Measurements from ENCODE around the gene ITPR3. TPM values are rescaled to one million over a fixed set of nuclear protein-coding genes. Genes with fewer than 3 reads are reported as not detected.
"Not testable (repeated sequence)": the region's sequence is repeated elsewhere in the genome, so short reads cannot be mapped to it uniquely, and the experiment has no call there.

Gene ITPR3
- total RNA-seq, 1 experiment from 2014 or later, result 103 TPM

DNA sequence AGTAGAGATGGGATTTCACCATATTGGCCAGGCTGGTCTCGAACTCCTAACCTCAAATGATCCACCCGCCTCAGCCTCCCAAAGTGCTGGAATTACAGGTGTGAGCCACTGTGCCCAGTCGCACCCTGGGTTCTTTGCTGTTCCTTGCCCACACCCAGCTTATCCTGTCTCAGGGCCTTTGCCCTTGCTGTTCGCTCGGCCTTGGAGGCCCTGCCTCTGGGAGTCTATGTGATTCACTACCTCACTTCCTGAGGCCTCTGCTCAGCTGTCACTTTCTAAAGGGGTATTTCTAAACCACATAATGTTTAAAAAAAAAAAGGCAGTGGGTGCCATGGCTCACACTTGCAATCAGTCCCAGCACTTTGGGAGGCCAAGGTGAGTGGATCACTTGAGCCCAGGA is 24.2 kb upstream of the ITPR3 start:
- POLR2A ChIA-PET; H3K9ac ChIP-seq (ENCODE audit: low read length); H3K9me3 ChIP-seq (ENCODE audit: control insufficient read depth in 1 of 2, insufficient read depth in 1 of 2, low read depth in 1 of 2, low read length in 2 of 2); H3K27me3 ChIP-seq (ENCODE audit: insufficient read depth, low read length); H2AFZ ChIP-seq (ENCODE audit: low read depth, low read length, poor library complexity, severe bottlenecking); BruUV-seq (replicated peaks); intact Hi-C loops (cut with micrococcal nuclease); H3K27ac ChIP-seq (ENCODE audit: low read depth, low read length); H3K4me2 ChIP-seq (ENCODE audit: low read length); RAD21 ChIA-PET (ENCODE audit: low non-redundant PET in 1 of 2, low total read pairs in 2 of 2, uncharacterized antibody in 2 of 2, unreplicated experiment in 2 of 2); DNase-seq (ENCODE audit: low read depth, low spot score); H3K4me3 ChIP-seq (replicated peaks in 1 of 2; ENCODE audit: low read depth in 1 of 2, low read length in 2 of 2); H4K20me1 ChIP-seq (ENCODE audit: insufficient read depth); ATAC-seq; CTCF ChIA-PET; H3K79me2 ChIP-seq (ENCODE audit: insufficient read depth, low read length); H3K36me3 ChIP-seq (ENCODE audit: control insufficient read depth in 1 of 2, insufficient read depth in 2 of 2, low read length in 2 of 2); H3K9me2 ChIP-seq (ENCODE audit: insufficient read depth): not testable (repeated sequence)
- peaks cover 17 to 46% of the 10 kb centered on the region in 2 experiments for H3K4me1 ChIP-seq (ENCODE audit: control insufficient read depth in 1 of 2, insufficient read depth in 2 of 2, low read length in 2 of 2)

DNA sequence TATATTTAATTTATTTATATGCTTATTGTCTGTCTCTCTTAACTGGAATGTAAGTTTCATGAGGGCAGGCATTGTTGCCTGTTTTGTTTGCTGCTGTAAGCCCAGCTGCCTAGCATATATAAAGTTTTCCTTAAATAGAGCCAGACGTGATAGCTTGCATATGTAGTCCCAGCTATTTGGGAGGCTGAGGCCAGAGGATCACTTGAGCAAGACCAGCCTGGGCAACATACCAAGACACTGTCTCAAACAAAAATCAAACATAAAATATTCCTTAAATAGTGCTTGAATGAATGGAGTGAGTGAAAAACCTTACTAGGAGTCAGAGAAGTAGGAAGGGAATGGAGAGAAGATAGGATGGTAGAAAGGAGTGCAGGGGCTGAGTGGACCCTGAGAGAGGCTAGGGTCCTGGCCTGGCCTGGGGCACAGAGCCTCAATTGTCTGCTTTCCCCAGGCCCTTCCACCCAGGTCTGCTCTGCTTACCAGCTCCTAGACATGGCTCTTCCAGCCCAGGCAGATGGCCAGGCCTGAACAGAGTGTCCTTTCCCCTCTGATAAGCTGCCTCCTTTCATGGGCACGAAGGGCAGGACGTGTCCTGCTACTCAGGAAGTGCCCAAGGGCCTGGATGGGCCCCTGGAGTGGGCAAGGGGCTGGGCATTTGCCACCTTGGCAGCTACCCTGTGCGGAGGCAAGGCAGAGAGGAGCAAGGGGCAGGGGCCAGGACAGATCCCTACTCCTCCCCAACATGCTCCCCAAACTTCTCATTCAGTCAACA is 23.4 kb upstream of the ITPR3 start:
- no peak overlapping the region for H3K4me2 ChIP-seq (ENCODE audit: low read length)
- H3K9me2 ChIP-seq (ENCODE audit: insufficient read depth), result no peaks in the 10 kb centered on the region
- H3K27me3 ChIP-seq (ENCODE audit: insufficient read depth, low read length), result no peaks in the 10 kb centered on the region
- BruUV-seq (replicated peaks), result no TSS peak
- ChIA-PET POLR2A (interaction anchor here (2.2 kb wide), 1 partner anchor 8 kb away, joined by 8 read pairs; no protein-coding TSS in a partner anchor), CTCF (interaction anchor here (1.4 to 1.9 kb wide), 2 partner anchors 8 to 9 kb away, joined by 3 to 7 read pairs; no protein-coding TSS in a partner anchor), RAD21 (ENCODE audit: low non-redundant PET in 1 of 2, low total read pairs in 2 of 2, uncharacterized antibody in 2 of 2, unreplicated experiment in 2 of 2) (no interaction called here)
- ATAC-seq, result no peak
- H3K9me3 ChIP-seq (ENCODE audit: control insufficient read depth in 1 of 2, insufficient read depth in 1 of 2, low read depth in 1 of 2, low read length in 2 of 2), result no peaks in the 10 kb centered on the region
- DNase-seq (ENCODE audit: low read depth, low spot score), result no peak
- H2AFZ ChIP-seq (ENCODE audit: low read depth, low read length, poor library complexity, severe bottlenecking), result no peak overlapping the region
- H3K79me2 ChIP-seq (ENCODE audit: insufficient read depth, low read length), result no peaks in the 10 kb centered on the region
- H3K27ac ChIP-seq (ENCODE audit: low read depth, low read length), result no peak overlapping the region
- H3K4me3 ChIP-seq (replicated peaks in 1 of 2; ENCODE audit: low read depth in 1 of 2, low read length in 2 of 2), result no peak overlapping the region
- intact Hi-C loops (cut with micrococcal nuclease), result no loop called here
- no peak overlapping the region for H3K9ac ChIP-seq (ENCODE audit: low read length)
- no peaks in the 10 kb centered on the region for H3K36me3 ChIP-seq (ENCODE audit: control insufficient read depth in 1 of 2, insufficient read depth in 2 of 2, low read length in 2 of 2)
- H3K4me1 ChIP-seq (ENCODE audit: control insufficient read depth in 1 of 2, insufficient read depth in 2 of 2, low read length in 2 of 2), result peaks cover 17 to 38% of the 10 kb centered on the region in 2 experiments
- TF ChIP-seq EZH2 (IDR thresholded peaks at IDR 0.05), result no peak
- TF ChIP-seq ZFX (IDR thresholded peaks at IDR 0.05), result no peak
- TF ChIP-seq RAD21 (IDR thresholded peaks at IDR 0.05; ENCODE audit: low read depth), result no peak
- no peak for TF ChIP-seq EZH2phosphoT487 (IDR thresholded peaks at IDR 0.05; ENCODE audit: borderline replicate concordance)
- no peak for TF ChIP-seq CEBPB (IDR thresholded peaks at IDR 0.05; ENCODE audit: low read depth)
- TF ChIP-seq, protein P1, sequence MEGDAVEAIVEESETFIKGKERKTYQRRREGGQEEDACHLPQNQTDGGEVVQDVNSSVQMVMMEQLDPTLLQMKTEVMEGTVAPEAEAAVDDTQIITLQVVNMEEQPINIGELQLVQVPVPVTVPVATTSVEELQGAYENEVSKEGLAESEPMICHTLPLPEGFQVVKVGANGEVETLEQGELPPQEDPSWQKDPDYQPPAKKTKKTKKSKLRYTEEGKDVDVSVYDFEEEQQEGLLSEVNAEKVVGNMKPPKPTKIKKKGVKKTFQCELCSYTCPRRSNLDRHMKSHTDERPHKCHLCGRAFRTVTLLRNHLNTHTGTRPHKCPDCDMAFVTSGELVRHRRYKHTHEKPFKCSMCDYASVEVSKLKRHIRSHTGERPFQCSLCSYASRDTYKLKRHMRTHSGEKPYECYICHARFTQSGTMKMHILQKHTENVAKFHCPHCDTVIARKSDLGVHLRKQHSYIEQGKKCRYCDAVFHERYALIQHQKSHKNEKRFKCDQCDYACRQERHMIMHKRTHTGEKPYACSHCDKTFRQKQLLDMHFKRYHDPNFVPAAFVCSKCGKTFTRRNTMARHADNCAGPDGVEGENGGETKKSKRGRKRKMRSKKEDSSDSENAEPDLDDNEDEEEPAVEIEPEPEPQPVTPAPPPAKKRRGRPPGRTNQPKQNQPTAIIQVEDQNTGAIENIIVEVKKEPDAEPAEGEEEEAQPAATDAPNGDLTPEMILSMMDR (IDR thresholded peaks at IDR 0.05 in 2 of 3, conservative IDR thresholded peaks at IDR 0.05 in 1 of 3; ENCODE audit: borderline replicate concordance in 1 of 3, insufficient read depth in 1 of 3, low read depth in 2 of 3, low read length in 2 of 3), result no peak
- no peak for TF ChIP-seq POLR2A (IDR thresholded peaks at IDR 0.05; ENCODE audit: borderline replicate concordance, extremely low read depth, insufficient read depth, insufficient read length)
- TF ChIP-seq SRF (IDR thresholded peaks at IDR 0.05; ENCODE audit: low read depth), result no peak
- no peaks in the 10 kb centered on the region for H4K20me1 ChIP-seq (ENCODE audit: insufficient read depth)
